ENCODE results near the gene POMT2. TPM values are rescaled to one million over a fixed set of nuclear protein-coding genes. Genes with fewer than 3 reads are reported as not detected.
"Not testable (repeated sequence)": the region's sequence is repeated elsewhere in the genome, so short reads cannot be mapped to it uniquely, and the experiment has no call there.

The POMT2 gene
- total RNA-seq, 1 experiment from 2014 or later, result 24.0 TPM

DNA sequence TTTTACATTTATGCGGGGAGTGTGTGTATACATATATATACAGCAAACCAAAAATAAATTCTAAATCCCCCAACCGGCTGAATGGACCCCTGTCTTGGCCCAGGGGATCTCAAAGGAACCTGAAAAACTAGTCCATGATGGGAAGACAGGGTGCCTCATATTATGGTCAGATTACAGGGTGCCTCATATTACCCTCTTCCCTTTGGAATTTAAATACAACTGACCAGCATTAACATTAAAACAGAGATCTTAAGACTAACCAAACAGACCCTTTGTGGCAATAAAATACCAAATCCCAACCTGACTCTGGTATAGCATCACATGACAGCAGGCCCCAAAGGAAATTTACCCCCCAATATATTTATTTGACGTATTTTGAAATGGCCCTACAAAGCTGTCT is 17.2 kb upstream of the POMT2 start:
- Histone ChIP-seq H3K27me3 (ENCODE audit: low read length) (no peaks in the 10 kb centered on the region), H2AFZ (ENCODE audit: low read length) (no peak overlapping the region), H3K9me2 (replicated peaks; ENCODE audit: insufficient read depth, low read length) (no peaks in the 10 kb centered on the region), H3K79me2 (ENCODE audit: low read length) (no peaks in the 10 kb centered on the region), H3K9ac (ENCODE audit: low read length) (no peak overlapping the region), H3K27ac (ENCODE audit: low read length) (no peak overlapping the region), H3K4me2 (ENCODE audit: low read depth, low read length, poor library complexity, severe bottlenecking) (no peak overlapping the region), H3K4me1 (ENCODE audit: low read length) (no peaks in the 10 kb centered on the region), H3K4me3 (ENCODE audit: low read length) (no peak overlapping the region), H4K20me1 (ENCODE audit: insufficient read depth, low read depth, low read length) (no peaks in the 10 kb centered on the region), H3K36me3 (ENCODE audit: insufficient read depth, low read length) (peaks cover 45% of the 10 kb centered on the region), H3K9me3 (ENCODE audit: low read length) (no peaks in the 10 kb centered on the region)
- no peak for DNase-seq

DNA sequence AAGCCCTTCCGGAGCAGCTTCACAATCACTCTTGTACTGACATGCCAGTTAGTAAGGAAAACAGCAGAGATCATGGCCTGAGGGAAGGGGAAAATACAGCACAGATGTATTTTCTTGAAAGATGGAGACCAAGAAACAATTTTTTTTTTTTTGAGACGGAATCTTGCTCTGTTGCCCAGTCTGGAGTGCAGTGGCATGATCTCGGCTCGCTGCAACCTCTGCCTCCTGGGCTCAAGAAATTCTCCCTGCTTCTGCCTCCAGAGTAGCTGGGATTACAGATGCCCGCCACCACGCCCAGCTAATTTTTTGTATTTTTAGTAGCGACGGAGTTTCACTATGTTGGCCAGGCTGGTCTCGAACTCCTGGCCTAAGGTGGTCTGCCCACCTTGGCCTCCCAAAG is 16.6 kb upstream of the POMT2 start:
- H3K4me1 ChIP-seq (ENCODE audit: low read length), result not testable (repeated sequence)

DNA sequence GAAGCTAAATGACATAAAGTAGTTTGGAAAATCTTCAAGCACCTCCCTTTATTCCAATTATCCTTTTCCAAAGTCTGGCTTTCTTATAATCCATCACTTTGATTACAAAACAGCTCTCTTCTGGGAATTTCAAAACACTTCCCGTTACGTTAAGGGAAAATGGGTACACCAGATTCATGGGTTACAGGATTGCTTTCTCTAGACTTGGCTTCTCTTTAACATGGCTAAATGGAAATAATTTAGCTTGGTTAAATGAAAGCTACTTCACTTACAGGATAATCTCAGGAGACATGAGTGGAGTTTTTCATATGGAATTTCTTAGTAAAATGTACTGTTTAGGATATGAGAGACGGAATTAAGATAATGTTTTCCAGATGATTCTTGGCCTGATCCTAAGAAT is 14.9 kb upstream of the POMT2 start:
- Histone ChIP-seq H4K20me1 (ENCODE audit: insufficient read depth, low read depth, low read length) (no peaks in the 10 kb centered on the region), H3K4me2 (ENCODE audit: low read depth, low read length, poor library complexity, severe bottlenecking) (no peak overlapping the region), H3K9ac (ENCODE audit: low read length) (no peak overlapping the region), H3K9me2 (replicated peaks; ENCODE audit: insufficient read depth, low read length) (no peaks in the 10 kb centered on the region), H3K79me2 (ENCODE audit: low read length) (no peaks in the 10 kb centered on the region), H3K4me3 (ENCODE audit: low read length) (no peak overlapping the region), H2AFZ (ENCODE audit: low read length) (no peak overlapping the region), H3K27me3 (ENCODE audit: low read length) (no peaks in the 10 kb centered on the region), H3K36me3 (ENCODE audit: insufficient read depth, low read length) (peaks cover 31% of the 10 kb centered on the region), H3K27ac (ENCODE audit: low read length) (no peak overlapping the region), H3K9me3 (ENCODE audit: low read length) (no peaks in the 10 kb centered on the region), H3K4me1 (ENCODE audit: low read length) (no peaks in the 10 kb centered on the region)
- no peak for DNase-seq

More for the DNA sequence above, 16.6 kb upstream of the POMT2 start:
- not testable (repeated sequence) for H3K9me2 ChIP-seq (replicated peaks; ENCODE audit: insufficient read depth, low read length); H3K4me3 ChIP-seq (ENCODE audit: low read length); DNase-seq; H2AFZ ChIP-seq (ENCODE audit: low read length); H3K79me2 ChIP-seq (ENCODE audit: low read length); H3K27me3 ChIP-seq (ENCODE audit: low read length); H3K9ac ChIP-seq (ENCODE audit: low read length); H3K4me2 ChIP-seq (ENCODE audit: low read depth, low read length, poor library complexity, severe bottlenecking); H4K20me1 ChIP-seq (ENCODE audit: insufficient read depth, low read depth, low read length); H3K9me3 ChIP-seq (ENCODE audit: low read length); H3K27ac ChIP-seq (ENCODE audit: low read length)
- H3K36me3 ChIP-seq (ENCODE audit: insufficient read depth, low read length), result peaks cover 45% of the 10 kb centered on the region

DNA sequence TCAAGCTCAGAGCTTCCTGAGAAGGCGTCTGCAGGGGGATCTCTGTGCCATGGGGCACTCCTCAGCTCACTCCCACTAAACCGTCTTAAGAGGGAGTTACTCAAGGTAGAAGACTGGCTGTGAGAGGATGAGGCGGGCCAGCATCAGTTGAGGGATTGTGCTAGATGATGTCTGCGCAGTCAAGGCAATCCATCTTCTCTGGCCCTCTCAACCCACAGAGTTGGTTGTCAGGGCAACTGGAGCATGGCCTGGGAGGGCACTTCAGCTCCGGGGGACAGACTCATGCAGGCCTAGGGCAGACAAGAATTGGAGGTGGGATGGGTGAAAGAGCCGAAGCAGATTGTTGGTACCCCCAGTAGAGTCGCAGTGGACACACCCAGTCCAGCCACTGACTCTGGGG is 9.2 kb upstream of the POMT2 start:
- Histone ChIP-seq H3K36me3 (ENCODE audit: insufficient read depth, low read length) (peaks cover 4% of the 10 kb centered on the region), H3K27ac (ENCODE audit: low read length) (no peak overlapping the region), H4K20me1 (ENCODE audit: insufficient read depth, low read depth, low read length) (no peaks in the 10 kb centered on the region), H3K9me2 (replicated peaks; ENCODE audit: insufficient read depth, low read length) (no peaks in the 10 kb centered on the region), H2AFZ (ENCODE audit: low read length) (no peak overlapping the region), H3K4me1 (ENCODE audit: low read length) (no peaks in the 10 kb centered on the region), H3K27me3 (ENCODE audit: low read length) (no peaks in the 10 kb centered on the region), H3K79me2 (ENCODE audit: low read length) (no peaks in the 10 kb centered on the region), H3K9me3 (ENCODE audit: low read length) (no peaks in the 10 kb centered on the region), H3K9ac (ENCODE audit: low read length) (no peak overlapping the region), H3K4me3 (ENCODE audit: low read length) (no peak overlapping the region), H3K4me2 (ENCODE audit: low read depth, low read length, poor library complexity, severe bottlenecking) (no peak overlapping the region)
- DNase-seq, result no peak

DNA sequence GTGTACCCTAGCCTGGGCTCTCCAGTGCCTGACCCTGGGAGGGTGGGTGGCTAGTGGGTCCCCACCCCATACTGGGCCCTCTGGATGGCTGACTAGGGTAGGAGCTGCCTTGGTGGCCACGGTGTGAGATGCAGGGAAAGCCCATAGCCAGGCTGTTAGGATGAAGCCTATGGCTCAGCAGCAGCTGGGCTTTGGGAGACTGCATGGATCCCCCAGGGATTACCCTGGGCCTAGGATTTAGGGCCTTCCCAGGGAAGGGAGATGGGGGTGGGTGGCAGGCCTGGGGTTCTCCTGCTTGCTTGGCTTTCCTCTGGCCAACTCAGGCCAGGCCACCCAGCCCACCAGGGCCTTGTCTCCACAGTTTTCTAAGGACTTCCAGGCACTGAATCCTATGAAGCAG is 6.4 kb upstream of the POMT2 start:
- H3K9me2 ChIP-seq (replicated peaks; ENCODE audit: insufficient read depth, low read length), result no peaks in the 10 kb centered on the region
- H3K4me2 ChIP-seq (ENCODE audit: low read depth, low read length, poor library complexity, severe bottlenecking), result no peak overlapping the region
- no peaks in the 10 kb centered on the region for H3K36me3 ChIP-seq (ENCODE audit: insufficient read depth, low read length)
- H2AFZ ChIP-seq (ENCODE audit: low read length), result no peak overlapping the region
- no peak overlapping the region for H3K27ac ChIP-seq (ENCODE audit: low read length)
- no peak overlapping the region for H3K9ac ChIP-seq (ENCODE audit: low read length)
- H3K4me3 ChIP-seq (ENCODE audit: low read length), result no peak overlapping the region
- peaks cover 8% of the 10 kb centered on the region for H3K4me1 ChIP-seq (ENCODE audit: low read length)
- H4K20me1 ChIP-seq (ENCODE audit: insufficient read depth, low read depth, low read length), result no peaks in the 10 kb centered on the region
- H3K79me2 ChIP-seq (ENCODE audit: low read length), result peaks cover 9% of the 10 kb centered on the region
- H3K9me3 ChIP-seq (ENCODE audit: low read length), result no peaks in the 10 kb centered on the region
- H3K27me3 ChIP-seq (ENCODE audit: low read length), result no peaks in the 10 kb centered on the region
- DNase-seq, result no peak

DNA sequence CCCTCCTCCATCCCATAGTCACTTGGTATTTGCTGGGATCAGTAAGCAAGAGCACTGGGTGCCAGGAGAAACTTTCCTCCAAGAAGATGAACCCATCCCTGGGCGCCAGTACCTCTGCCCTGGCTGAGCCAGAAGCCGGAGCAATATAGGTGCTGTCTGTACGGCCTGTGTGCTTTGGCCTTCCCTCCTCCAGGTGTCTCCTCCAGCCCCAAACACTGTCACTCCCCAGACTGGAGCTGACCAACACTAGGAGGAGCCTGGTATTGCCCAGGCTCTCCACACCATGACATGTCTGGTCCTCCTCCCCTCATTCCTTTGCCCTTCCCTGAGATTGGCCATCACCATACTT is 5.0 kb upstream of the POMT2 start:
- Histone ChIP-seq H3K27ac (ENCODE audit: low read length) (no peak overlapping the region), H3K79me2 (ENCODE audit: low read length) (peaks cover 12% of the 10 kb centered on the region), H3K36me3 (ENCODE audit: insufficient read depth, low read length) (no peaks in the 10 kb centered on the region), H3K9me2 (replicated peaks; ENCODE audit: insufficient read depth, low read length) (no peaks in the 10 kb centered on the region), H3K4me2 (ENCODE audit: low read depth, low read length, poor library complexity, severe bottlenecking) (no peak overlapping the region), H3K4me3 (ENCODE audit: low read length) (no peak overlapping the region), H4K20me1 (ENCODE audit: insufficient read depth, low read depth, low read length) (no peaks in the 10 kb centered on the region), H3K27me3 (ENCODE audit: low read length) (no peaks in the 10 kb centered on the region), H3K4me1 (ENCODE audit: low read length) (peaks cover 12% of the 10 kb centered on the region), H2AFZ (ENCODE audit: low read length) (no peak overlapping the region), H3K9me3 (ENCODE audit: low read length) (no peaks in the 10 kb centered on the region), H3K9ac (ENCODE audit: low read length) (no peak overlapping the region)
- DNase-seq, result no peak

DNA sequence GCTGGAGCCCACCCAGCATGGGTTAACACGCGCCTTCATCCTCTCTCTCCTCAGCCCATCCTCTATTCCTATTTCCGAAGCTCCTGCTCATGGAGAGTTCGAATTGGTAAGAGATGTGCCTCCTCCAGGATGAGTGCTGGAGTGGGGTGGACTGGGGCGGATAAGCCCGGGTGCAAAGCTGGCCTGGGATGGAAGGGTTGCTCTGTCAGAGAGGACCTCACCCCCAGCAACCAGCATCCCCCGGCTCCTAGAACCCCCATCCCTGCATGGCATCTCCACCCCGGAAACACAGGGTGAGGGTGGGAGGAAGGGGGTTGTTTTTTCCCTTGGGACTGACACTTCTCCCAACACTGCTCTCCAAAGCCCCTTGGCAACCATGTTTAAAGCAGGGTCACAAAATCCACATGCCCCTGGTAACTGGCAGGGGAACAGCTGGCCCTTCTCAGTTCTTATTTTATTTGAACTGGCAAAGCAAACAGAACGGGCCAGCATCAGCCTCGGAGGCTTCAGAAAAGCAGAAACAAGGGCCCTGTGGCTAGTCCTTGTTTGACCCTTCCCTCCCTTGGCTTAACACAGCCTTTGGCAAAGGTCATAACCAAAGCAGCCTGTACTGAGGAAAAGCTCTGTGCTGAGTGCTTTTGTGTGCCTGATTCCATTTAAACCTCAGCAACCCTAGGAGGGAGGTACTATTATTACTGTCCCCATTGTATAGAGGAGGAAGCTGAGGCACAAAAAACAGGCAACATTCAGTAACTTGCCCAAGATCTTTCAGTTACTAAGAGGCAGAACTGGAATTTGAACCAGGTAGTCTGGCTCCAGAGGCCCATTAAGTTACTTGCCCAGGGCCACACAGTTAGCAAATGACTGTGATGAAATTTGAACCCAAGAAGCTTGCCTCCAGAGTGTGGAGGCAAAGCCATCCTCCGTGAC is 4.4 kb upstream of the POMT2 start:
- Histone ChIP-seq H3K4me2 (ENCODE audit: low read depth, low read length, poor library complexity, severe bottlenecking) (no peak overlapping the region), H3K79me2 (ENCODE audit: low read length) (peaks cover 12% of the 10 kb centered on the region), H3K27me3 (ENCODE audit: low read length) (no peaks in the 10 kb centered on the region), H3K4me3 (ENCODE audit: low read length) (no peak overlapping the region), H3K9me3 (ENCODE audit: low read length) (no peaks in the 10 kb centered on the region), H3K27ac (ENCODE audit: low read length) (no peak overlapping the region), H2AFZ (ENCODE audit: low read length) (no peak overlapping the region), H3K9ac (ENCODE audit: low read length) (no peak overlapping the region), H3K36me3 (ENCODE audit: insufficient read depth, low read length) (no peaks in the 10 kb centered on the region), H3K4me1 (ENCODE audit: low read length) (peaks cover 12% of the 10 kb centered on the region), H4K20me1 (ENCODE audit: insufficient read depth, low read depth, low read length) (no peaks in the 10 kb centered on the region), H3K9me2 (replicated peaks; ENCODE audit: insufficient read depth, low read length) (no peaks in the 10 kb centered on the region)
- DNase-seq, result no peak

DNA sequence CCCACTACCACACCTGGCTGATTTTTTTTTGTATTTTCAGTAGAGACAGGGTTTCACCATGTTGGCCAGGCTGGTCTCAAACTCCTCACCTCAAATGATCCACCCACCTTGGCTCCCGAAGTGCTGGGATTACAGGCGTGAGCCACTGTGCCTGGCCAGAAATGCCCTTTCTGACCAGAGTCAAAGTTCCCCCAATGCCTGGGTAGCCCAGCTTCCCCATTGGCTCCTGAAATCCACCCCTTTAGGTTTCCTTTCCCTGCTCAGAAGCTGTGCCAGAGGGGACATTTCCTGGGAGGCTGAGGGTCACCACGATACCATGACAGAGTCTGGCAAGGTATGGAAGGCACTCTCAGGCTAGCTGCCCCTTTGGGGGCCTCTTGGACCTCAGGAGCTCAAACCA is 3.6 kb upstream of the POMT2 start:
- H3K27ac ChIP-seq (ENCODE audit: low read length), result no peak overlapping the region
- no peaks in the 10 kb centered on the region for H4K20me1 ChIP-seq (ENCODE audit: insufficient read depth, low read depth, low read length)
- H3K4me3 ChIP-seq (ENCODE audit: low read length), result no peak overlapping the region
- DNase-seq, result no peak
- peaks cover 20% of the 10 kb centered on the region for H3K4me1 ChIP-seq (ENCODE audit: low read length)
- H3K9me3 ChIP-seq (ENCODE audit: low read length), result no peaks in the 10 kb centered on the region
- no peaks in the 10 kb centered on the region for H3K36me3 ChIP-seq (ENCODE audit: insufficient read depth, low read length)
- no peak overlapping the region for H3K4me2 ChIP-seq (ENCODE audit: low read depth, low read length, poor library complexity, severe bottlenecking)
- no peaks in the 10 kb centered on the region for H3K27me3 ChIP-seq (ENCODE audit: low read length)
- no peak overlapping the region for H3K9ac ChIP-seq (ENCODE audit: low read length)
- no peaks in the 10 kb centered on the region for H3K9me2 ChIP-seq (replicated peaks; ENCODE audit: insufficient read depth, low read length)
- H2AFZ ChIP-seq (ENCODE audit: low read length), result no peak overlapping the region
- H3K79me2 ChIP-seq (ENCODE audit: low read length), result peaks cover 20% of the 10 kb centered on the region
